HG02588 (cell line): ENCODE results near the gene MBP.

Source experiments
- ATAC-seq: cut with Tn5 transposase; IDR thresholded peaks from one replicate; pipeline ENCODE4 v1.9.1; 2021; ENCODE audit warnings: mild to moderate bottlenecking, moderate library complexity; ENCODE audit not compliant: unreplicated experiment

The MBP gene

GRCh38 chr18:77069931-77070330 lies 62.7 kb downstream of the MBP start:
- ATAC-seq = no peak

GRCh38 chr18:77069482-77069881 lies 63.1 kb downstream of the MBP start:
- no peak for ATAC-seq

GRCh38 chr18:77068321-77069312 lies 64.0 kb downstream of the MBP start:
- no peak for ATAC-seq

- peak; percentile 33 for ATAC-seq
Observed at GRCh38 chr18:77067291-77068061, 65.1 kb downstream of the MBP start.

- ATAC-seq = no peak
Observed at GRCh38 chr18:77066689-77067088, 65.9 kb downstream of the MBP start.

- ATAC-seq = no peak
Observed at GRCh38 chr18:77066101-77066500, 66.5 kb downstream of the MBP start.

GRCh38 chr18:77065221-77065981 lies 67.2 kb downstream of the MBP start:
- peak; percentile 25 for ATAC-seq

GRCh38 chr18:77063260-77063659 lies 69.3 kb downstream of the MBP start:
- ATAC-seq = peak; percentile 41

- ATAC-seq = peak; percentile 58
Observed at GRCh38 chr18:77062518-77063003, 70.0 kb downstream of the MBP start.

GRCh38 chr18:77061946-77062517 lies 70.6 kb downstream of the MBP start:
- peak; percentile 37 for ATAC-seq

GRCh38 chr18:77061281-77061945 lies 71.2 kb downstream of the MBP start:
- no peak for ATAC-seq

GRCh38 chr18:77060151-77060550 lies 72.4 kb downstream of the MBP start:
- no peak for ATAC-seq

GRCh38 chr18:77059294-77059916 lies 73.2 kb downstream of the MBP start:
- no peak for ATAC-seq

- ATAC-seq = no peak
Observed at GRCh38 chr18:77058290-77058835, 74.2 kb downstream of the MBP start.

- ATAC-seq = no peak
Observed at GRCh38 chr18:77057006-77057395, 75.6 kb downstream of the MBP start.

GRCh38 chr18:77056344-77057005 lies 76.1 kb downstream of the MBP start:
- no peak for ATAC-seq

GRCh38 chr18:77055429-77056300 lies 76.9 kb downstream of the MBP start:
- ATAC-seq = no peak
